COLO668 (cell line): ENCODE data around the gene KIAA0930.
"Not testable (repeated sequence)": the region's sequence is repeated elsewhere in the genome, so short reads cannot be mapped to it uniquely, and the experiment has no call there.

Experiments used
- DNase-seq: peaks from one replicate; lab custom pipeline; 2025; ENCODE audit not compliant: unreplicated experiment; lab: John Stamatoyannopoulos, UW

KIAA0930 gene

GRCh38 chr22:45263463-45264269, 23.0 kb upstream of the KIAA0930 start:
- peak; percentile 71 for DNase-seq

- DNase-seq = peak; percentile 84
Measured at GRCh38 chr22:45262931-45263462, 22.3 kb upstream of the KIAA0930 start.

GRCh38 chr22:45262195-45262930, 21.7 kb upstream of the KIAA0930 start:
- DNase-seq = no peak

GRCh38 chr22:45261407-45262088, 20.9 kb upstream of the KIAA0930 start:
- peak; percentile 89 for DNase-seq

GRCh38 chr22:45260395-45260759, 19.7 kb upstream of the KIAA0930 start:
- not testable (repeated sequence) for DNase-seq

GRCh38 chr22:45259754-45260394, 19.2 kb upstream of the KIAA0930 start:
- DNase-seq = no peak

GRCh38 chr22:45257941-45258340, 17.2 kb upstream of the KIAA0930 start:
- DNase-seq = not testable (repeated sequence)

- DNase-seq = no peak
Measured at GRCh38 chr22:45254789-45255278, 14.1 kb upstream of the KIAA0930 start.

- no peak for DNase-seq
Measured at GRCh38 chr22:45254388-45254787, 13.7 kb upstream of the KIAA0930 start.

GRCh38 chr22:45253039-45253641, 12.4 kb upstream of the KIAA0930 start:
- DNase-seq = no peak

- no peak for DNase-seq
Measured at GRCh38 chr22:45251825-45252224, 11.1 kb upstream of the KIAA0930 start.

- no peak for DNase-seq
Measured at GRCh38 chr22:45248832-45249561, 8.3 kb upstream of the KIAA0930 start.

GRCh38 chr22:45246060-45246985, 5.6 kb upstream of the KIAA0930 start:
- DNase-seq = peak; percentile 77

GRCh38 chr22:45244916-45245315, 4.2 kb upstream of the KIAA0930 start:
- DNase-seq = no peak

GRCh38 chr22:45242778-45243191, 2.1 kb upstream of the KIAA0930 start:
- DNase-seq = peak; percentile 84

- peak; percentile 70 for DNase-seq
Measured at GRCh38 chr22:45240104-45240809, 437 bp downstream of the KIAA0930 start.

GRCh38 chr22:45239681-45240051, 1.0 kb downstream of the KIAA0930 start:
- DNase-seq = no peak
